ENCODE data around the gene PIK3IP1. TPM values are rescaled to one million over a fixed set of nuclear protein-coding genes. Genes with fewer than 3 reads are reported as not detected.

Gene PIK3IP1
- total and polyA plus RNA-seq, 4 donors = 3.1 to 7.8 (median 6.0) TPM

GRCh38 chr22:31302006-31302405 lies 9.7 kb upstream of the PIK3IP1 start:
- no peak for TF ChIP-seq ZBTB33 (IDR thresholded peaks at IDR 0.05)
- Histone ChIP-seq H3K36me3 (ENCODE audit: control insufficient read depth in 4 of 4, insufficient read depth in 3 of 4, low read depth in 1 of 4, low read length in 3 of 4) (no peaks in the 10 kb centered on the region), H3K9ac (ENCODE audit: low read depth in 1 of 2, low read length in 2 of 2) (no peak overlapping the region), H3K27me3 (ENCODE audit: control insufficient read depth in 4 of 4, insufficient read depth in 4 of 4, low read length in 3 of 4) (no peaks in the 10 kb centered on the region), H3K27ac (ENCODE audit: low read depth in 1 of 2, low read length in 2 of 2) (no peak overlapping the region), H3K9me3 (ENCODE audit: control insufficient read depth in 4 of 4, low read length in 3 of 4) (no peaks in the 10 kb centered on the region), H3K4me1 (ENCODE audit: control insufficient read depth in 4 of 4, insufficient read depth in 4 of 4, low read length in 3 of 4) (peaks cover 0 to 6% (median 2%) of the 10 kb centered on the region in 4 donors), H3K4me3 (ENCODE audit: low read depth in 1 of 3, low read length in 3 of 3) (no peak overlapping the region)
- DNase-seq (ENCODE audit: low spot score) = no peak

- H3K27me3 ChIP-seq (ENCODE audit: control insufficient read depth in 4 of 4, insufficient read depth in 4 of 4, low read length in 3 of 4) = no peaks in the 10 kb centered on the region
- no peaks in the 10 kb centered on the region for H3K9me3 ChIP-seq (ENCODE audit: control insufficient read depth in 4 of 4, low read length in 3 of 4)
- WGBS = 31% methylated on average over 3 of the region's 3 CpGs
- no peaks in the 10 kb centered on the region for H3K36me3 ChIP-seq (ENCODE audit: control insufficient read depth in 4 of 4, insufficient read depth in 3 of 4, low read depth in 1 of 4, low read length in 3 of 4)
- H3K27ac ChIP-seq (ENCODE audit: low read depth in 1 of 2, low read length in 2 of 2) = no peak overlapping the region
- peak; percentile 25 to 40 for TF ChIP-seq HNF4A (conservative IDR thresholded peaks at IDR 0.05)
- peak; percentile 36 to 58 for TF ChIP-seq RXRA (IDR thresholded peaks at IDR 0.05)
- no peak for TF ChIP-seq ATF3 (IDR thresholded peaks at IDR 0.05)
- peak; percentile 72 for TF ChIP-seq NR2F2 (IDR thresholded peaks at IDR 0.05)
- no peak for TF ChIP-seq FOXA2 (IDR thresholded peaks at IDR 0.05)
- TF ChIP-seq SP1 (IDR thresholded peaks at IDR 0.05) = peak; percentile 47
- H3K4me1 ChIP-seq (ENCODE audit: control insufficient read depth in 4 of 4, insufficient read depth in 4 of 4, low read length in 3 of 4) = peaks cover 0 to 7% (median 3%) of the 10 kb centered on the region in 4 donors
- DNase-seq (ENCODE audit: low spot score) = no peak
- H3K4me3 ChIP-seq (ENCODE audit: low read depth in 1 of 3, low read length in 3 of 3) = no peak overlapping the region
- H3K9ac ChIP-seq (ENCODE audit: low read depth in 1 of 2, low read length in 2 of 2) = no peak overlapping the region
Measured at GRCh38 chr22:31300896-31301295, 8.6 kb upstream of the PIK3IP1 start.

- Histone ChIP-seq H3K4me3 (ENCODE audit: low read depth in 1 of 3, low read length in 3 of 3) (no peak overlapping the region), H3K9ac (ENCODE audit: low read depth in 1 of 2, low read length in 2 of 2) (no peak overlapping the region), H3K27ac (ENCODE audit: low read depth in 1 of 2, low read length in 2 of 2) (no peak overlapping the region), H3K9me3 (ENCODE audit: control insufficient read depth in 4 of 4, low read length in 3 of 4) (no peaks in the 10 kb centered on the region), H3K36me3 (ENCODE audit: control insufficient read depth in 4 of 4, insufficient read depth in 3 of 4, low read depth in 1 of 4, low read length in 3 of 4) (no peaks in the 10 kb centered on the region), H3K27me3 (ENCODE audit: control insufficient read depth in 4 of 4, insufficient read depth in 4 of 4, low read length in 3 of 4) (no peaks in the 10 kb centered on the region), H3K4me1 (ENCODE audit: control insufficient read depth in 4 of 4, insufficient read depth in 4 of 4, low read length in 3 of 4) (peaks cover 1 to 21% (median 11%) of the 10 kb centered on the region in 4 donors)
- 72% methylated on average over 5 of the region's 5 CpGs for WGBS
- DNase-seq (ENCODE audit: low spot score) = no peak
- no peak for TF ChIP-seq JUND (IDR thresholded peaks at IDR 0.05)
- TF ChIP-seq FOXA1 (IDR thresholded peaks at IDR 0.05) = no peak
- TF ChIP-seq HNF4G (IDR thresholded peaks at IDR 0.05) = no peak
- no peak for TF ChIP-seq HNF4A (conservative IDR thresholded peaks at IDR 0.05)
- no peak for TF ChIP-seq NR2F2 (IDR thresholded peaks at IDR 0.05)
- TF ChIP-seq TAF1 (conservative IDR thresholded peaks at IDR 0.05) = no peak
- TF ChIP-seq RAD21 (IDR thresholded peaks at IDR 0.05) = no peak
- no peak for TF ChIP-seq GABPA (IDR thresholded peaks at IDR 0.05 in 1 of 2, conservative IDR thresholded peaks at IDR 0.05 in 1 of 2)
- no peak for TF ChIP-seq FOXA2 (IDR thresholded peaks at IDR 0.05)
- no peak for TF ChIP-seq ATF3 (IDR thresholded peaks at IDR 0.05)
- no peak for TF ChIP-seq ZBTB33 (IDR thresholded peaks at IDR 0.05)
- no peak for TF ChIP-seq YY1 (IDR thresholded peaks at IDR 0.05)
- TF ChIP-seq SP1 (IDR thresholded peaks at IDR 0.05) = no peak
- TF ChIP-seq EGR1 (IDR thresholded peaks at IDR 0.05; ENCODE audit: low read depth in 2 of 2) = no peak
- TF ChIP-seq REST (IDR thresholded peaks at IDR 0.05) = no peak
- no peak for TF ChIP-seq CTCF (IDR thresholded peaks at IDR 0.05; ENCODE audit: low read depth, low read length, missing input control)
- no peak for TF ChIP-seq RXRA (IDR thresholded peaks at IDR 0.05)
Measured at GRCh38 chr22:31295831-31296657, 3.8 kb upstream of the PIK3IP1 start.
